OCI-M2 (cell line): ENCODE results near the gene KCNIP2.

Experiments used
- DNase-seq: peaks from one replicate; lab custom pipeline; 2025; ENCODE audit not compliant: unreplicated experiment; lab: John Stamatoyannopoulos, UW

KCNIP2 gene

GRCh38 chr10:101783736-101784118 is 59.9 kb downstream of the KCNIP2 start:
- DNase-seq: no peak

GRCh38 chr10:101782811-101783735 is 60.5 kb downstream of the KCNIP2 start, which contains the start of gene NPM3:
Gene NPM3, minus strand, starts transcription at chr10:101783446. Its CDS starts 56 bp downstream, at chr10:101783390.
- DNase-seq: peak; percentile 33

- no peak for DNase-seq
Observed at GRCh38 chr10:101781984-101782810, 61.4 kb downstream of the KCNIP2 start.

GRCh38 chr10:101781655-101781983 is 62.0 kb downstream of the KCNIP2 start:
- no peak for DNase-seq

GRCh38 chr10:101780818-101781654 is 62.6 kb downstream of the KCNIP2 start:
- DNase-seq: no peak

- no peak for DNase-seq
Observed at GRCh38 chr10:101780187-101780817, 63.3 kb downstream of the KCNIP2 start.

- no peak for DNase-seq
Observed at GRCh38 chr10:101779544-101780186, 63.9 kb downstream of the KCNIP2 start.

GRCh38 chr10:101778781-101779543 is 64.6 kb downstream of the KCNIP2 start:
- DNase-seq: no peak

GRCh38 chr10:101778151-101778780 is 65.3 kb downstream of the KCNIP2 start:
- DNase-seq: no peak

GRCh38 chr10:101777619-101778145 is 65.9 kb downstream of the KCNIP2 start:
- no peak for DNase-seq

- no peak for DNase-seq
Observed at GRCh38 chr10:101776161-101776817, 67.3 kb downstream of the KCNIP2 start.
